Upper lobe of left lung (tissue), 4 donors: ENCODE data around the gene PSMC4.

Source experiments
- CTCF ChIP-seq, 6 experiments: fragments of 450-650 bp in 4 of 6; fragments of 200-600 bp in 2 of 6; sonication (generic) in 2 of 6; IDR thresholded peaks; one replicate each; pipeline ENCODE4 v1.5.1; 2016 to 2019; ENCODE audit warnings: antibody characterized with exemption in 6 of 6
- EP300 ChIP-seq, 4 donors: sonication (generic); formaldehyde crosslinking; IDR thresholded peaks; one replicate each; pipeline ENCODE4 v1.5.1; 2017; ENCODE audit warnings: antibody characterized with exemption in 4 of 4, control low read depth in 2 of 4
- POLR2A ChIP-seq, 4 donors: fragments of 450-650 bp; IDR thresholded peaks; one replicate each; pipeline ENCODE4 v1.5.1; 2016 to 2017; ENCODE audit warnings: antibody characterized with exemption in 4 of 4, mild to moderate bottlenecking in 2 of 4

DNA sequence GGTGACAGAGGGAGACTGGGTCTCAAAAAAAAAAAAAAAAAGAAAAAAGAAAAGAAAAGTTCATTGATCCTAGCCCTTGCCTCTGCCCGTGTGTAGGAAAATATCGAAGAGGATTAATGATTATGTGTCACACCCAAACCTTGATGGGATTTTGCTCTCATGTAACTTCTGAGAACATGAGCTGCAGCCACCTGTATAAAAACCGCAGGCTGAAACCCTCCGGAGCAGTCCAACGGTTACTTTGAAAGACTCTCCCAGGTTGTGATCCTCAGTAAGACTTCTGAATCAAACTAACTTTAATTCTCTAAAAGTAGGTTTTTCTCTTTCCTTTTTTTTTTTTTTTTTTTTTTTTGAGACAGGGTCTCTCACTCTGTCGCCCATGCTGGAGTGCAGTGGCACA, 4.3 kb upstream of the PSMC4 start:
- no peak for TF ChIP-seq CTCF (IDR thresholded peaks at IDR 0.05)
- TF ChIP-seq EP300 (IDR thresholded peaks at IDR 0.05), result no peak
- TF ChIP-seq POLR2A (IDR thresholded peaks at IDR 0.05), result no peak
